ENCODE results near the gene ZNF3. TPM values are rescaled to one million over a fixed set of nuclear protein-coding genes. Genes with fewer than 3 reads are reported as not detected.
A peak's percentile ranks its signal among the peaks of the same experiment; 100 is the strongest.
"Not testable (repeated sequence)": the region's sequence is repeated elsewhere in the genome, so short reads cannot be mapped to it uniquely, and the experiment has no call there.

Gene ZNF3
- 10 to 100 TPM; 21.9 to 45.0 (median 38.4) TPM for total RNA-seq
- 10 to 100 TPM; 28.0 to 41.3 TPM for polyA plus RNA-seq
- long read RNA-seq, donor 1, transcript ZNF3-209 (5 exons, 574 nt): minor isoform, 9 of 205 reads
- long read RNA-seq, donor 1, transcript ZNF3-207 (5 exons, 2,718 nt): minor isoform, 16 of 205 reads
- long read RNA-seq, donor 1, transcript ZNF3-202 (6 exons, 2,799 nt): major isoform, 96 of 205 reads
- long read RNA-seq, donor 1, transcript ZNF3-204 (4 exons, 595 nt): minor isoform, 30 of 205 reads
- long read RNA-seq, donor 1, partial matches to known transcripts: 3 of 205 reads
- long read RNA-seq, donor 1, other reads (novel, unspliced or antisense): 47 of 205 reads
- long read RNA-seq, donor 2, transcript ZNF3-202 (6 exons, 2,799 nt): major isoform, 10 of 45 reads
- long read RNA-seq, donor 2, partial matches to known transcripts: 31 of 45 reads
- long read RNA-seq, donor 2, other reads (novel, unspliced or antisense): 0 of 45 reads
- long read RNA-seq, donor 3, transcript ZNF3-202 (6 exons, 2,799 nt): major isoform, 32 of 57 reads
- long read RNA-seq, donor 3, partial matches to known transcripts: 2 of 57 reads
- long read RNA-seq, donor 3, other reads (novel, unspliced or antisense): 15 of 57 reads

DNA sequence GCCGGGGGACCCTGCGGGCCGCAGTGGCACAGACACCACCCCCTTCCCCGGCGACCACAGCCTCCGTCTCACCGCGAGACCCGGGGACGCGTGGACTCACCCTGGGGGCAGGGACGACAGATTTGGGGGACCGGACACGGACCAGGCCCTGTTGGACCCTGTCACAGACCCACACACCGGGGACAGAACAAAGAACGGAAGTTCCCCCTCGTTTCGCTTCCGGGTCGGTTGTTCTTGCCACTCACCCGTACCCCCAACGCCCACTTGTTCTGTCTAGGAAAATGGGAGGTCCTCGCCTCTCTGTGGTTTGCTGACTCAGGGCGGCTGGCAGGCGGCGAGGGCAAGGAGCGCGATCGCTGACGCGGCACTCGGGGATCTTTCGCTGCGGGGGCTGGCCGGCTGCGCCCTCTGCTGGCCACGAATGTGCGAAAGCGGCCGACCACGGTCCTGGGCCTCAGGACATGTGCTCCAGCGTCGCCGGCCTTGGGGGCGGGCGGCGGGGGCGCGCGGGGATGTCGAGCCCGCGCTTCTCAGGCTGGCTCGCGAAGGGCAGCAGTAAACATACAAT lies at the start of gene ZNF3:
Gene ZNF3 (minus strand): TSS at position 189 of the 568 bp plus-strand sequence. CDS start 4,366 bp downstream, outside the sequence.
- Histone ChIP-seq H3K4me3 (peak within 1 kb of the TSS; percentile 100), H3K9me3 (no peaks in the 10 kb centered on the region), H3K36me3 (no peaks in the 10 kb centered on the region), H3K27me3 (no peaks in the 10 kb centered on the region), H3K27ac (peak within 1 kb of the TSS in 1 of 2 donors; percentile 37), H3K4me1 (ENCODE audit: insufficient read depth) (peaks cover 6% of the 10 kb centered on the region)
- TF ChIP-seq POLR2A (IDR thresholded peaks at IDR 0.05): peak; percentile 70
- TF ChIP-seq EP300 (IDR thresholded peaks at IDR 0.05): no peak
- TF ChIP-seq, protein P1, sequence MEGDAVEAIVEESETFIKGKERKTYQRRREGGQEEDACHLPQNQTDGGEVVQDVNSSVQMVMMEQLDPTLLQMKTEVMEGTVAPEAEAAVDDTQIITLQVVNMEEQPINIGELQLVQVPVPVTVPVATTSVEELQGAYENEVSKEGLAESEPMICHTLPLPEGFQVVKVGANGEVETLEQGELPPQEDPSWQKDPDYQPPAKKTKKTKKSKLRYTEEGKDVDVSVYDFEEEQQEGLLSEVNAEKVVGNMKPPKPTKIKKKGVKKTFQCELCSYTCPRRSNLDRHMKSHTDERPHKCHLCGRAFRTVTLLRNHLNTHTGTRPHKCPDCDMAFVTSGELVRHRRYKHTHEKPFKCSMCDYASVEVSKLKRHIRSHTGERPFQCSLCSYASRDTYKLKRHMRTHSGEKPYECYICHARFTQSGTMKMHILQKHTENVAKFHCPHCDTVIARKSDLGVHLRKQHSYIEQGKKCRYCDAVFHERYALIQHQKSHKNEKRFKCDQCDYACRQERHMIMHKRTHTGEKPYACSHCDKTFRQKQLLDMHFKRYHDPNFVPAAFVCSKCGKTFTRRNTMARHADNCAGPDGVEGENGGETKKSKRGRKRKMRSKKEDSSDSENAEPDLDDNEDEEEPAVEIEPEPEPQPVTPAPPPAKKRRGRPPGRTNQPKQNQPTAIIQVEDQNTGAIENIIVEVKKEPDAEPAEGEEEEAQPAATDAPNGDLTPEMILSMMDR (IDR thresholded peaks at IDR 0.05): peak; percentile 93 to 97 (median 96)
- 1% methylated on average over 55 of the region's 55 CpGs for WGBS, 3 donors
- intact Hi-C loops (cut with DNase I): loop anchor here in 2 of 4 donors (5.0 kb wide), 1 partner anchor 84 kb away; no protein-coding TSS in a partner anchor
- DNase-seq: peak; percentile 97 to 99 (median 98)

DNA sequence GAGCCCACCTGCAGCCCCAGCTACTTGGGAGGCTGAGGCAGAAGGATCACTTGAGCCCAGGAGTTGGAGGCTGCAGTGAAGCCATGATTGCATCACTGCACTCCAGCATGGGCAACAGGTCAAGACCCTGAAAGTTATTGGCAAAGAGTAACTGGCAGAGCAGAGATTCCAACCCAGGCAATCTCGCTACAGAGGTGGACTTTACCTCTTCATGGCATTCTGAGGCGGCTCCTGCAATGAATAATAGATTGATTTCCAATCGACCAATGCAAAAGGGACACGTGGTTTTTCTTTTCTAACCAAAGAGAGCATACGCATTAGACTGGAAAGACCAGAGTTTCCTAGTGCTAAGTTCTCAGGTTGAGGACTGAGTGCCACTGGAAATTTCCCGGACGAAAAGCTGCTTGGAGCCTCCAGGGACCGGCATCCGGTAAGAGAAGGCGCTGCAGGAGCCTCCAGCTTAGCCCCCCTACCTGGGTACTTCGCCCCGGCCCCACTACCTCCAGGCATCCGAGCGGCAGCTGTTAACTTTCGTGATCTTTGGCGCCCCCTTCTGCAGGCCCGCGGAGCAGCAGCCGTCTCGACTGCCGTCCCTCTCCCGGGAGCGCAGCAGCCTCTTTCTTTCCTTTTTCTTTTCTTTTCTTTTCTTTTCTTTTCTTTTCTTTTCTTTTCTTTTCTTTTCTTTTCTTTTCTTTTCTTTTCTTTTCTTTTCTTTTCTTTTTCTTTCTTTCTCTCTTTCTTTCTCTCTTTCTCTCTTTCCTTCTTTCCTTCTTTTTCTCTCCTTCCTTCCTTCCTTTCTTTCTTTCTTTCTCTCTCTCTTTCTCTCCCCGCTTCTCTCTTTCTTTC lies 49.3 kb upstream of the ZNF3 start:
- intact Hi-C loops (cut with DNase I): loop anchor here in 3 of 4 donors (5.0 to 10.0 kb wide), 2 partner anchors 84 to 91 kb away; partner anchors contain the start of gene PVRIG (in 2 of the 3)
- peak; percentile 62 to 86 (median 81) for DNase-seq
- TF ChIP-seq POLR2A (IDR thresholded peaks at IDR 0.05): no peak
- TF ChIP-seq, protein P1 (IDR thresholded peaks at IDR 0.05): peak; percentile 65 to 67 (median 66)
- H3K9me3 ChIP-seq: no peaks in the 10 kb centered on the region
- H3K27me3 ChIP-seq: no peaks in the 10 kb centered on the region
- no peak overlapping the region for H3K27ac ChIP-seq
- peaks cover 3% of the 10 kb centered on the region for H3K4me1 ChIP-seq (ENCODE audit: insufficient read depth)
- H3K4me3 ChIP-seq: no peak overlapping the region
- no peaks in the 10 kb centered on the region for H3K36me3 ChIP-seq
- 11% methylated on average over 24 of the region's 24 CpGs for WGBS, 3 donors

DNA sequence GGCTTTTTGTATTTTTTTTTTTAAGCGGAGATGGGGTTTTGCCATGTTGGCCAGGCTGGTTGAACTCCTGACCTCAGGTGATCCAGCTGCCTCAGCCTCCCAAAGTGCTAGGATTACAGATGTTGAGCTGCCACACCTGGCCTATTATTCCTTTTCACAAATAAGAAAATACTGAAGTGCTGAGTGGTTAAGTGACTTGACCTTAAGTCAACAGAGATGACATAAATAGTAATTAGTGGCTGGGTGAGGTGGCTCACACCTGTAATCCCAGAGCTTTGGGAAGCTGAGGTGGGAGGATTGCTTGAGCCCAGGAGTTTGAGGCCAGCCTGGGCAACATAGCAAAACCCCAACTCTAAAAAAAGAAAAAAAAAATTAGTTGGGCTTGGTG lies 48.7 kb upstream of the ZNF3 start:
- intact Hi-C loops (cut with DNase I): loop anchor here in 3 of 4 donors (5.0 to 10.0 kb wide), 2 partner anchors 85 to 92 kb away; partner anchors contain the start of gene PVRIG (in 2 of the 3)
- H3K36me3 ChIP-seq; H3K4me1 ChIP-seq (ENCODE audit: insufficient read depth); H3K27me3 ChIP-seq; H3K4me3 ChIP-seq; DNase-seq; H3K9me3 ChIP-seq; H3K27ac ChIP-seq: not testable (repeated sequence)
- 87 to 100% (median 100%) methylated on average over 1 of the region's 1 CpG for WGBS, 3 donors

DNA sequence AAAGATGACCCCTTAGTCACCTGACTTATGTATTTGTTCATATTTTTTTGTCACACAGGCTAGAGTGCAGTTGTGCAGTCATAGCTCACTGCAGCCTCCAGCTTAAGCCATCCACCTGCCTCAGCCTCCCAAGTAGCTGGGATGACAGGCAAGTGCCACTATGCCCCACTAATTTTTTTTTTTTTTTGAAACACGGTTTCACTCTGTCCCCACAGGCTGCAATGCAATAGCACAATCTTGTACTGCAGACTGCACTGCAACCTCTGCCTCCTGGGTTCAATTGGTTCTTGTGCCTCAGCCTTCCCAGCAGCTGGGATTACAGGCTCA lies 47.1 kb upstream of the ZNF3 start:
- no peak for DNase-seq
- Histone ChIP-seq H3K4me3 (no peak overlapping the region), H3K4me1 (ENCODE audit: insufficient read depth) (peaks cover 3% of the 10 kb centered on the region), H3K27ac (peak overlapping the region; percentile 89 to 95), H3K9me3 (no peaks in the 10 kb centered on the region), H3K27me3 (no peaks in the 10 kb centered on the region), H3K36me3 (no peaks in the 10 kb centered on the region)
- intact Hi-C loops (cut with DNase I): no loop called here
- TF ChIP-seq POLR2A (IDR thresholded peaks at IDR 0.05): no peak
- TF ChIP-seq EP300 (IDR thresholded peaks at IDR 0.05): no peak
- TF ChIP-seq, protein P1 (IDR thresholded peaks at IDR 0.05): no peak
- WGBS, 3 donors: 46 to 67% (median 63%) methylated on average over 1 of the region's 1 CpG
